Endometrial microvascular endothelial cells (primary cell): ENCODE measurements around the gene KAT6B. TPM values are rescaled to one million over a fixed set of nuclear protein-coding genes. Genes with fewer than 3 reads are reported as not detected.
"Not testable (repeated sequence)": the region's sequence is repeated elsewhere in the genome, so short reads cannot be mapped to it uniquely, and the experiment has no call there.

Experiments
- in situ Hi-C: cut with HindIII; loops from 2 replicates; pipeline ENCODE4 v1.10.0; 2017; ENCODE audit warnings: low sequenced_read_pairs, low pct_unique_long_range_greater_than_20kb; ENCODE audit errors: inconsistent ontology term
- total RNA-seq: library from RNA; depleted of rRNA; stranded (reverse); fragments of >200 nt; gene quantifications from one replicate; pipeline ENCODE4 v1.2.3, GENCODE V29; 2015; ENCODE audit errors: inconsistent ontology term

KAT6B gene
- total RNA-seq = 6.5 TPM

DNA sequence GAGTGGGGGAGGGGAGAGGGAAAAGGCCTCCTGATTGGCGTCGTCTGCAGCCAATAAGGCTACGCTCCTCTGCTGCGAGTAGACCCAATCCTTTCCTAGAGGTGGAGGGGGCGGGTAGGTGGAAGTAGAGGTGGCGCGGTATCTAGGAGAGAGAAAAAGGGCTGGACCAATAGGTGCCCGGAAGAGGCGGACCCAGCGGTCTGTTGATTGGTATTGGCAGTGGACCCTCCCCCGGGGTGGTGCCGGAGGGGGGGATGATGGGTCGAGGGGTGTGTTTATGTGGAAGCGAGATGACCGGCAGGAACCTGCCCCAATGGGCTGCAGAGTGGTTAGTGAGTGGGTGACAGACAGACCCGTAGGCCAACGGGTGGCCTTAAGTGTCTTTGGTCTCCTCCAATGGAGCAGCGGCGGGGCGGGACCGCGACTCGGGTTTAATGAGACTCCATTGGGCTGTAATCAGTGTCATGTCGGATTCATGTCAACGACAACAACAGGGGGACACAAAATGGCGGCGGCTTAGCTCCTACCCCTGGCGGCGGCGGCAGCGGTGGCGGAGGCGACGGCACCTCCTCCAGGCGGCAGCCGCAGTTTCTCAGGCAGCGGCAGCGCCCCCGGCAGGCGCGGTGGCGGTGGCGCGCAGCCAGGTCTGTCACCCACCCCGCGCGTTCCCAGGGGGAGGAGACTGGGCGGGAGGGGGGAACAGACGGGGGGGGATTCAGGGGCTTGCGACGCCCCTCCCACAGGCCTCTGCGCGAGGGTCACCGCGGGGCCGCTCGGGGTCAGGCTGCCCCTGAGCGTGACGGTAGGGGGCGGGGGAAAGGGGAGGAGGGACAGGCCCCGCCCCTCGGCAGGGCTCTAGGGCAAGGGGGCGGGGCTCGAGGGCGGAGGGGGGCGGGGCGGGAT lies at the start of gene KAT6B:
TSS of gene KAT6B (plus strand) at position 459 of the 903 bp plus-strand sequence. CDS start 16,258 bp downstream, outside the sequence.
- in situ Hi-C loops = no loop called here

DNA sequence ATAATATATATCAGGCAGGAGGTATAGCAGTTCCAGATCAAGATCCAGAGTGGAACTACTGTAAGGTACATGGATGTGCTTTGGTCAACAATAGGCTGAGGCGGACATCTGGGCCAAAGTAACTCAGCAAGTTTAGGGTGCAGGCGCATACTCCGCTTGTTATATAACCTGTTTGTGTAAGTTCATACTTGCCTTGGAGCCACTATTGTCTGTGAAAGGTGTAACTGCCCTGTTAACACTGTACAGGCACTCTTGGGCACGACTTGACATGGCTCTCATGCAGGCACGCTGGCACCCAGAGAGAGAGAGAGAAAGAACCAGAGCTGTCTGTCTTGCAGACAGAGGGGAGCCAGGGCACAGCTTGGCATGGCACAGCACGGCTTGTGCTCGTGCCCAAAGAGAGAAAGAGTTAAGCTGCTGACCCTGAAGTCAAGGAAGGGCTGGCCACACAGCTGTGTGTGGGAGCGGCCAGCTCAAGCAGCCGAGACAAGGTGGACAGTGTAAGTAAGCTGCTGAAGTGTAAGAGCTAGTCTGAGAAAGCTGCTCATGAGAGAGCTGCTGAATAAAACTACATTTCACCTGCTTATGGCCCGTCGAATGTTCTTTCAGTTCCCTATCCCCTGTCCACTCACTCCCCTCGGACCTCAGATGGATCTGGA lies 47.8 kb upstream of the KAT6B start:
- in situ Hi-C loops = no loop called here

DNA sequence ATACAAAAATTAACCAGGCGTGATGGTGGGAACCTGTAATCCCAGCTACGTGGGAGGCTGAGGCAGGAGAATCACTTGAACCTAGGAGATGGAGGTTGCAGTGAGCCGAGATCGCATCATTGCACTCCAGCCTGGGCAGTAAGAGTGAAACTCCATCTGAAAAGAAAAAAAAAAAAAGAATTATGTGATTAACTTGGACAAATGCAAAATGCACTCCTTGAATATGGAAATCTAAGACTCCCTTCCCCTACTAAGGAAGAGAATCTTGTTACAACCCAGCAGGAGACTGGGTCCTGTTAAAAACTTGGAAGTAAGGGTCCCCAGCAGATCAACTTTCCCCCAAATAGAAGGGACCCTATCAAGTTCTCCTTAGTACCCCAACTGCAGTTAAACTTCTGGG lies 44.5 kb upstream of the KAT6B start:
- in situ Hi-C loops = not testable (repeated sequence)

DNA sequence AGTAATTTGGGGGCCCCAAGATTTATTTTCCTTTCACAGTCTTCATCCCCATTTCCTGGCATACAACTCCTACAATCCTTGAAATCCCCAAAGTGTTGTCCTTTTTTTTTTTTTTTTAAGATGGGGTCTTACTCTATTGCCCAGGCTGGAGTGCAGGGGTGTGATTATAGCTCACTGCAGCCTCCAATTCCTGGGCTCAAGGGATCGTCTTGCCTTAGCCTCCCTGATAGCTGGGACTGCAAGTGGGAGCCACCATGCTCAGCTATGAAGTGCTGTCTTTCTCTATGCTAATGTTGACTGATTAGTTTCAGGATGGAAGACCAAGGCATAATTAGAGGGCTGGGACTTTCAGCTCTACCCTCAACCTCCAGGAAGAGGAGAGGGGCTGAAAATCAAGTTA lies 41.9 kb upstream of the KAT6B start:
- in situ Hi-C loops = no loop called here

DNA sequence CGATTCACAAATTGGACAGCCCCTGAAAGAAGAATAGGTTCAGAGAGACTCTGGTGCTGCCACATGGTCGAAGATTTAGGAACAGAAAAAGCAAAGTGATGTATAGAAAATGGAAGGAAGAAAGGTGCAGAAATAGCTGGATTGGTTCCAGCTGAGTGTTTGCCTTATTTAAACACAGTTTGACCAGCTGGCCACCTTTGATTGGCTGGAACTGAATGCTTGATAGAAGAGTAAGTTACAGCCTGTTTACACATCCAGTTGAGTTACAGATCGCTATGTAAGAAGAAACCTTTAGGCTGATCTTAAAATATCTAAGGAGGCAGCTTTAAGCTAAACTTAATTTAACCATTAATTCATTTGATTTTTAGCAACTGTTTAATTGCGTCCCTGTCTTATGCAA lies 40.3 kb upstream of the KAT6B start:
- in situ Hi-C loops = no loop called here

DNA sequence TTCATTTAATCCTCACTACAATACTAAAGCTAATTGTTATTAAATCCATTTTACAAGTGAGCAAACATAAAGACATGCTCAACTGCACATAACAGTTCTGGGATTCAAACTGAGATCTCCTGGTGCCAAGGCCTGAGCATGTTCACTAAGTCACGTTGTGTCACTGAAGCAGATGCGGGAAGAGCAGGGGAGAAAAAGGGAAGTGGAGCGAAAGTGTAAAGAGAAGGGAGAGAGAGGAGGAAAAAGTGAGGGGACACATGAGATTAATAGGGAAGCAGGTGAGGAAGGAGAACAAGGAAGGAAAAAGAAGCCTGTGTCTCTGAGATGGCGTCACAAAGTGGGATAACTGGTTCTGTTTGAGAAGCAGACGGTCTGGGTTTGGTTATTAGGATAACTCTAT lies 38.9 kb upstream of the KAT6B start:
- in situ Hi-C loops = no loop called here

DNA sequence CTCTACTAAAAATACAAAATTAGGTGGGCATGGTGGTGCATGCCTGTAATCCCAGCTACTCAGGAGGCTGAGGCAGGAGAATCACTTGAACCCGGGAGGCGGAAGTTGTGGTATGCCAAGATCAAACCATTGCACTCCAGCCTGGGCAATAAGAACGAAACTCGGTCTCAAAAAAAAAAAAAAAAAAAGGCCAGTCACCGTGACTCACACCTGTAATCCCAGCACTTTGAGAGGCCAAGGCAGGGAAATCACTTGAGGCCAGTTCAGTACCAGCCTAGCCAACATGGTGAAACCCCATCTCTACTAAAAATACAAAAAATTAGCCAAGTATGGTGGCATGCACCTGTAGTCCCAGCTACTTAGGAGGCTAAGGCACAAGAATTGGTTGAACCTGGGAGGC lies 34.4 kb upstream of the KAT6B start:
- in situ Hi-C loops = not testable (repeated sequence)

DNA sequence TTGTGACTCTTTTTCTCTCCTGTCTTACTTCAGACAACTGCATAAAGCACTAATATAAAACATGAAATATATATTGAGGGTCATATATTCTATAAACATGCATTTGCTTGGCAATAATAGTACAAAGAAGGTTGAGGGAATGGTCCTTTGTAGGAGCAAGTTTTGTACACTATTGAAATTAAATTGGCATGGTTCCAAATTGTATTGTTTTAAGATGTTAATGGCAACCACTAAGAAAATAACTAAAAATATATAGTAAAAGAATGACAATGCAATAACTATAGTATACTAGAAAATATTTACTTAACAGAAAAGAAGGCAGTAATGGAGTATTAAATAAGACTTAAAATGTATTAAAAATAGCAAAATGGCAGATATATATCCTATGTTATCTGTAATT lies 33.7 kb upstream of the KAT6B start:
- in situ Hi-C loops = no loop called here

DNA sequence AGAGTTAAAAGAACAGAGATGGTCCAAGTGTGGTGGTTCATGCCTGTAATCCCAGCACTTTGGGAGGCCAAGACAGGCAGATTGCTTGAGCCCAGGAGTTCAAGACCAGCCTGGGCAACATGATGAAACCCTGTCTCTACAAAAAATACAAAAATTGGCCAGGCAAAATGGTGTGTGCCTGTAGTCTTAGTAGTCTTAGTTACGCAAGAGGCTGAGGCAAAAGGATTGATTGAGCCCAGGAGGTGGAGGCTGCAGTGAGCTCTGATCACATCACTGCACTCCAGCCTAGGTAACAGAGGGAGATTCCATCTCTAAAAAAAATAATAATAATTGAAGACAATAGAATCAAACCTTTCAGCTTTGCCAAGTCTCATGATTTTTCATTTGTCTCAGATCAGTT lies 33.2 kb upstream of the KAT6B start:
- in situ Hi-C loops = not testable (repeated sequence)

DNA sequence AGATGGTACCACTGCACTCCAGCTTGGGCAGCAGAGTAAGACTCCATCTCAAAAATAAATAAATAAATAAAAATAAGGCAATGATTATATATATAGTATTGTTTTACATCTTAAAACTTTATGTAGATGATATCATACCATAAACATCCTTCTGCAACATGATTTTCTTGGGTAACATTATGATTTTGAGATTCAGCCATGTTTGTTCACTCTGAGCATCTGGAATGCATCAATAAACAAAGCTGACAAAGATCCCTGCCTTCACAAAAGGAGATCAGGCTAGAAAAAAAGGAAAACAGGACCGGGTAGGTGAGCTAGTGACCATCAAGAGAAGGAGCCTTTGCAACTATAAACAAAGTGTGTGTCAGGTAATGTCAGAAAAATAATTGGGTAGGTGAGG lies 31.9 kb upstream of the KAT6B start:
- in situ Hi-C loops = no loop called here

DNA sequence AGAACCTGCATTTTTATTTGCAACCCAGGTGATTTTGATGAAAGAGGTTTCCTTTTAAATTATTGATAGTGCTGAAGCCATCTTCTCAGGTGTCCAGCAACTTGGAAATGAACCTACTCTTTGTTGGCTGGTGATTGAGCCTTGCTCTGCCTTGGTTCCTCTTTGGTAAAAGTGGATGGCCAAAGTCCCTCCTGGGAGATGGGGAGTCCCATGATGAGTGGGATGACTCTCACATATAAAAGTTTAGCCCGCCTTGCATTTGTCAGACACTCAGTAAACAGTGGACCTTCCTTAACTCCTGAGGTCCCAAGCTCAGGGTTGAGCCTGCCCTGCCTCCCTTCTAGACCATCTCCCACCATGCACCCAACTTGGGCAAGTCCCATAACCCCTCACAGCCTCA lies 28.9 kb upstream of the KAT6B start:
- in situ Hi-C loops = no loop called here

DNA sequence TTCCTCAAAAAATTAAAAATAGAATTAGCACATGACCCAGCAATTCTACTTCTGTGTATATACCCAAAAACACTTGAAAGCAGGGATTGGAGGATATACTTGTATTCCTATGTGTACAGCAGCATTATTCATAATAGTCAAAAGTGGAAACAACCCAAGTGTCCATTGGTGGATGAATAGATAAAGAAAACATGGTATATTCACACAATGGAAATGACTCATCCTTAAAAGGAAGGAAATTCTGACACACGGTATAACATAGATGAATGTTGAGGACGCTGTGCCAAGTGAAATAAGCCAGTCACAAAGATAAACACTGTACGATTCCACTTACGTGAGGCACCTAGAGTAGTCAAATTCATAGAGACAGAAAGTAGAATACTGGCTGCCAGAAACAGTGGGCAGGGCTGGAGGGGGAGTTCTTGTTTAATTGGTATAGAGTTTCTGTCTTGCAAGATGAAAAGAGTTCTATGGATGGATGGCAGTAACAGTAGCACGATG lies 26.6 kb upstream of the KAT6B start:
- in situ Hi-C loops = no loop called here

DNA sequence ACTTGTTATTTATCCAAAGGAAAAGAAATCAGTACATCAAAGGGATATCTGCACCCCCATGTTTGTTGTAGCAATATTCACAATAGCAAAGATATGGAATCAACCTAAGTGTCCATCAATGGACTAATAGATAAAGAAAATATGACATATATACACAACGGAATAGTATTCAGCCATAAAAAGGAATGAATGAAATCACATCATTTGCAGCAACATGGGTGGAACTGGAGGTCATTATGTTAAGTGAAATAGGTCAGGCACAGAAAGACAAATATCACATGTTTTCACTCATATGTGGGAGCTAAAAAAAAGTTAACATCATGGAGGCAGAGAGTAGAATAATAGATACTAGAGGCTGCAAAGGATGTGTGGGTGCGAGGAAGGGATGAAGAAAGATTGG lies 25.0 kb upstream of the KAT6B start:
- in situ Hi-C loops = no loop called here

DNA sequence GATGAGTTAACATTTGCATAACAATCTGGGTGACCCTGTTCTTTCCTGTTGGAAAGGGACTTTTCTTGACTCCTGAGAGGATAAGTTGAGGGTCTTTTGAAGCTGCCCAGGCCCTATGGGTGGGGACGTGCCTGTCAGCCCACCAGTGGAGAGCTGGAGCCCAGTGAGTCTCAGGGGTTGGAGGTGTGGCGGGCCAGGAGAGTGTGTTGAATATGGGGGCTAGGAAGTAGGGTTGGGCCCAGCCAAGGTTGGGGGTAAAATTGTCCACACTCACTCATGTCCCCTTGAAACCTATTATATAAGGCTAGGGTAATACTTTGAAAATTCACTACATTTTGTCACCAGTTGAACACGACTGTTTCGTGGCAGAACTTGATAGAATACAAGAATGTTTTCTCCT lies 17.9 kb upstream of the KAT6B start:
- in situ Hi-C loops = no loop called here

DNA sequence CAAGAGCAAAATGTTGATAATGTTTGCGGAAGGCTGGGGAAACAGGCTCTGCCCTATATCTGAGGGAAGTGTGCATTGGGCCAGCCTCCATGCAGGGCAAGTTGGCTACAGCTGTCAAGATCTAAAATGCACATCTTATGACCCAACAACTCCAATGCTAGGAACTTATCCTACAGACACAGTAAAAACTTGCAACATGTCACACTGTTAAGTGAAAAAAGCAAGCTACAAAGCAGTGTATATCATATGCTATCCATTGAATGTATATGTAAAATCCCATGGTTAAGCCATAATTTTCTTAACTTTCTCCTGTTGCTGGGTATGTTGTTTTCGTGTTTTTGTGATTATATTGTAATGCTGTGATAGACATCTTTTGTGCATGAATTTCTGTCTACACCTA lies 16.3 kb upstream of the KAT6B start:
- in situ Hi-C loops = no loop called here

DNA sequence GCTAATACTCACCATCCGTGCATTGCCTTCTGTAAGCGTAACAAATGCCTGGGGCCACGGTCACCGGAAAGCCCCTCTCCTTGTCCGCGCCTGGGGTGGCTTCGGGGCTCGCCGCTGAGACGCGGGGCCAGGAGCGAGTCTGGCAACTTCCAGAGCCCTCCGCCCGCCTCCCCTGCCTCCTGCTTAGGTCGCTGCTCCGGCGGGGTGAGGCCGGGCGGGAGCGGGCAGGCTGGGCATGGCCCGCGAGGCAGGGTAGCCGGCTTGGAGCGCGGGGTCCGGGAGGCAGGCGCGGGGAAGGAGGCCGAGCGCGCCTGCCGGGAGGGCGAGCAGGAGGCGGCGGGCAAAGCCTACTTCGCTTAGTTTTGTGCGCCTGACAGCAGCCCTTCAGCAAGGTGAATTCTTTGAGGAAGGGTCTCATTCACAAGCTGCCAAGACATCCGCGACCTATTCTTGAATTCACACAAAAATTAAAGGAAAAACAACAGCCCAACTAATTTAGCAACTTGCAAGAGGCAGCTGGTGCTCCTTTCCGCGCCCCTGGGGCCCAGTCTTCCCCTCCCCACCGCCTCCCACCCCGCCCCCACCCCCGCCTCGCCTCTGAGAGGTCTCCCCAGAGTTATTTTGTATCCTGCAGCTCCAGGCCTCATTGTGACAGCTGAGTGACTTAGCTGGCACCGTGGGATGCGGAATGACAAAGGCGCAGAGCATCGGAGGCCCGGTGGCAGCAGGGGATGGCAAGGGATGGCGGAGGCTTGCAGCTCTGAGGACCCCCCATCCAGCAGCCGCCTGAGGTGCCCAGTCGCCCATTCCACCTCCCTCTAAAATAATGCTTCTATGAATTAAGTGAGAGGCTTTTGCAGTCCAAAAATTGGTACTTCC lies 12.8 kb upstream of the KAT6B start:
- in situ Hi-C loops = no loop called here

DNA sequence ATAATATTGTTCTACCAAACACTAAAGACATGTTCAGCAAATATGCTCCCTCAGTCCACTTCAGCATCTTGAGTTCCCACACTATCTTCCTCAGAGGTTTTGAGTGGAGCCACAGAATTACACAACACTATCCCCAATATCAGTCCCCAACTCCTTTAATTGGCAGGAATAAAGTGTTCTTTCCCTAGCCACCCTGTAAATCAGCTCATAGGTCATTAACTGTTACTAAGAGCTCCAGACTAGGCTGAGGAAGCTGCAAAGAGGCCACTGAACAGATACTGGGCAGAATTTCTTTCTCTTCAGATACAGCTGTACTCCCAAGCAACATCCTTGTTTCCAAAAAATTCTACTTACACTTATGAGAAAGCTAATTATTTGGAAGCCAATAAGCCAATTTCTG lies 11.6 kb upstream of the KAT6B start:
- in situ Hi-C loops = no loop called here

DNA sequence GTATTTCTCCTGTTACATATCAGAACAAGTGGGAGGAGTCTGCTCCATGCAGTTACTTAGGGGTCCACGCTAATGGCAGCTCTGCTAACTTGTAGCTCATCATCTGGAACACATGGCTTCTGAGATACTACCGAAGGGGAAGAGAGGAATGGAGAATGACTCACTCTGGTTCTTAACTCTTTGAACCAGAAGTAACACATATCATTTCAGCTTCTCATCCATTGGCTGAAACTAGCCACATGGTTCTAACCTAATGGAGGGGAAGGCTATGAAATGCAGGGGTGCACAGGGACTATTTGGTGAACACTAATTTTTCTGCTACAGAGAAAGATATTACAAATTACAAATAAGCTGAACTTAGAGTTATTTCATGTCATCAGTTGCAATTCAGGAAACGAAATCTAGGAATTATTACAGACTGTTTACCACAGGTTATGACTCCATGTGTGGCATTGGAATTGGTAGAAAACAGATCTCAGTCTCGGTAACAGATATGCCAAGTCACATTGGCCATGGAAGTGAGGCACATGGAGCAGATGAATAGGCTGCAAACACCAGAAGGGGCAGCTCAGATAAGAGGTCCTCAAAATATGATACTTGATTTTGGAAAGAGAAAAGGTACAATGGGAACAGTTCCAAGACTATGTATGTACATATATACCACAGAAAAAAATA lies 9.4 kb upstream of the KAT6B start:
- in situ Hi-C loops = no loop called here

DNA sequence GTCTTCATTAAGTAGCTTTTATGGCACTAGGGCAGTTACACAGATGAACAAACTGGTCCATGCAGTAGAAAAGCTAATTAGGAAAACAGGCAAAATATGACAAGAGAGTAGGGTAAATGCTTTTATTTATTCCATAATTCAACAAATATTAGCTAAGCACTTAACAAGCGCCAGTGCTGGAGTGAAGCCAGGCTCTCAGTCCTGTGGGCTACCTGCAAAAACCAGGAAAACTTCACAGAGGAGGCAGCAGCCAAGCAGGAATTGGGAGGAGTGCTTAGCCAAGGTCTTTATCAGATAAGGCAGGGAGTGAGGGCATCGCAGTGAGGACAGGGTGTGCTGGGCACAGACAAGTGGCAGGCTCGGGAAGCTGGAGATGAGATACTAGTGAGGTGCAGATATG lies 4.9 kb upstream of the KAT6B start:
- in situ Hi-C loops = no loop called here
